ENCODE data around the gene MISP3.

- no peak for TF ChIP-seq YY1 (IDR thresholded peaks at IDR 0.05; ENCODE audit: insufficient read depth, insufficient read length)
- no peak for TF ChIP-seq SUZ12 (IDR thresholded peaks at IDR 0.05; ENCODE audit: extremely low read depth, insufficient read depth, insufficient read length)
- no peak for TF ChIP-seq ZNF274 (IDR thresholded peaks at IDR 0.05; ENCODE audit: low read depth, low read length)
Measured at GRCh38 chr19:14112051-14112808, 39.6 kb downstream of the MISP3 start.

Data from NT2/D1 (cell line).